ENCODE data around the gene CD6. TPM values are rescaled to one million over a fixed set of nuclear protein-coding genes. Genes with fewer than 3 reads are reported as not detected.

The CD6 gene
- total RNA-seq, 1 donor from 2014 or later: 0.23 TPM

DNA sequence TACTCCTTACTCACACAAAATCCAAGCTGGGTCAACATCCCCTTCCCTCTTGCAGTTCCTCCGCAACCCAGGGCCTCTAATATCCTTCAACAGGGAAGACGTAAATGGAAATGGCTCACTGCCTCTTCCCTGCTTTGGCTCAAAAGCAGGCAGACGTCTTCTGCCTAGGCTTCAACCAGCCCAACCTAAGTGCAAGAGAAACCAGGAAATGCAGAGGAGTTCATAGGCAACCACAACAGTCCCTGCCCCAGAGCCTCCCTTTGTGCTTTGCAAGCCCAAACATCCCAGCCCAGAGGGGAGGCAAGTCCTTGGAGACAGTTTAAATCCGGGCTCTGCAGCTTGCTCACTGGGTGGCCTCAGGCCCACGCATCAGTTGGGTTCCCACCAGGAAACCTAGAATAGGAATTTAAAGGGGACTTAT lies 33.3 kb downstream of the CD6 start:
- H3K4me3 ChIP-seq (ENCODE audit: low read depth, low read length): no peak overlapping the region
- DNase-seq (ENCODE audit: low read depth): no peak
- TF ChIP-seq, protein P1, sequence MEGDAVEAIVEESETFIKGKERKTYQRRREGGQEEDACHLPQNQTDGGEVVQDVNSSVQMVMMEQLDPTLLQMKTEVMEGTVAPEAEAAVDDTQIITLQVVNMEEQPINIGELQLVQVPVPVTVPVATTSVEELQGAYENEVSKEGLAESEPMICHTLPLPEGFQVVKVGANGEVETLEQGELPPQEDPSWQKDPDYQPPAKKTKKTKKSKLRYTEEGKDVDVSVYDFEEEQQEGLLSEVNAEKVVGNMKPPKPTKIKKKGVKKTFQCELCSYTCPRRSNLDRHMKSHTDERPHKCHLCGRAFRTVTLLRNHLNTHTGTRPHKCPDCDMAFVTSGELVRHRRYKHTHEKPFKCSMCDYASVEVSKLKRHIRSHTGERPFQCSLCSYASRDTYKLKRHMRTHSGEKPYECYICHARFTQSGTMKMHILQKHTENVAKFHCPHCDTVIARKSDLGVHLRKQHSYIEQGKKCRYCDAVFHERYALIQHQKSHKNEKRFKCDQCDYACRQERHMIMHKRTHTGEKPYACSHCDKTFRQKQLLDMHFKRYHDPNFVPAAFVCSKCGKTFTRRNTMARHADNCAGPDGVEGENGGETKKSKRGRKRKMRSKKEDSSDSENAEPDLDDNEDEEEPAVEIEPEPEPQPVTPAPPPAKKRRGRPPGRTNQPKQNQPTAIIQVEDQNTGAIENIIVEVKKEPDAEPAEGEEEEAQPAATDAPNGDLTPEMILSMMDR (conservative IDR thresholded peaks at IDR 0.05; ENCODE audit: low read depth, low read length): no peak

GRCh38 chr11:61007383-61007955 lies 36.0 kb downstream of the CD6 start:
- TF ChIP-seq, protein P1 (conservative IDR thresholded peaks at IDR 0.05; ENCODE audit: low read depth, low read length): no peak
- DNase-seq (ENCODE audit: low read depth): no peak
- peak overlapping the region; percentile 28 for H3K4me3 ChIP-seq (ENCODE audit: low read depth, low read length)

- DNase-seq (ENCODE audit: low read depth): no peak
- H3K4me3 ChIP-seq (ENCODE audit: low read depth, low read length): peak overlapping the region; percentile 28
- TF ChIP-seq, protein P1 (conservative IDR thresholded peaks at IDR 0.05; ENCODE audit: low read depth, low read length): no peak
These were observed 36.7 kb downstream of the CD6 start for GRCh38 chr11:61007956-61008896.

GRCh38 chr11:61008971-61009370 lies 37.5 kb downstream of the CD6 start:
- DNase-seq (ENCODE audit: low read depth): no peak
- TF ChIP-seq, protein P1 (conservative IDR thresholded peaks at IDR 0.05; ENCODE audit: low read depth, low read length): no peak
- H3K4me3 ChIP-seq (ENCODE audit: low read depth, low read length): no peak overlapping the region

GRCh38 chr11:61009392-61010275 lies 38.2 kb downstream of the CD6 start:
- TF ChIP-seq, protein P1 (conservative IDR thresholded peaks at IDR 0.05; ENCODE audit: low read depth, low read length): no peak
- no peak overlapping the region for H3K4me3 ChIP-seq (ENCODE audit: low read depth, low read length)

GRCh38 chr11:61010466-61011228 lies 39.2 kb downstream of the CD6 start:
- TF ChIP-seq, protein P1 (conservative IDR thresholded peaks at IDR 0.05; ENCODE audit: low read depth, low read length): no peak
- no peak overlapping the region for H3K4me3 ChIP-seq (ENCODE audit: low read depth, low read length)
- DNase-seq (ENCODE audit: low read depth): no peak

More at GRCh38 chr11:61009392-61010275, 38.2 kb downstream of the CD6 start:
- DNase-seq (ENCODE audit: low read depth): no peak

Measured in epithelial cell of proximal tubule (primary cell).